Measurements from ENCODE around the gene ABRAXAS1.
A peak's percentile ranks its signal among the peaks of the same experiment; 100 is the strongest.

The ABRAXAS1 gene

DNA sequence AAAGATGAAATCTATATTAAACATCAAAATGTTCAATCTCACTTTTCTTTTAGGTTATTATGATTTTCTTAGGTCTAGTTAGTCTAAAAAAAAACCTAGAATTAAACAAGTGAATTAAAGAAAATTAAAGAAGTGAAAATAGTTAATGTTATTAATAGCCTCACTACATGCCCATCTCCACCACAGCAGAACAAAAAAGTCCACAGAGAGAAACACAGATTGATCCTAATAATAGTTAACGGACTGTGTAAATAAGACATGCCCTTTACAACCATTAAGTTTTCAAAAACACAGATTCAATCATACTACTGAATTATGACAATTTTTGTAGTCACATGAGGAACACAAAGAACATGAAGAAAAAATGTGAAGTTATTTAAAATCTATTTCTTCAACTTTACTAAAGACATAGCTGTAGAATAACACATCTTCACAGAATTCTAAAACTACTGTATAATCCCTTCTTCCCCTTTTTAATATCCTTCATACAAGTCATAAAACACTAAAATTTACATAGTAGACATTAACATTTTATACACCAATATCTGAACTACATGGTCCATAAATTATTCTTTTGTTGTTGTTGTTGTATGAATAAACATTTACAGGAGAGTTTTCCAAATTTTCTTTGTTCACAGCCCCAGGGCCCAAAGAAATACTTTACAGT, 44.6 kb downstream of the ABRAXAS1 start:
- peaks cover 2% of the 10 kb centered on the region for H3K36me3 ChIP-seq (ENCODE audit: control insufficient read depth, insufficient read depth, low read length)
- H3K27me3 ChIP-seq (replicated peaks; ENCODE audit: control insufficient read depth, insufficient read depth, low read length): no peaks in the 10 kb centered on the region
- DNase-seq (ENCODE audit: extremely low read depth, insufficient read length): peak; percentile 18
- TF ChIP-seq, protein P1, sequence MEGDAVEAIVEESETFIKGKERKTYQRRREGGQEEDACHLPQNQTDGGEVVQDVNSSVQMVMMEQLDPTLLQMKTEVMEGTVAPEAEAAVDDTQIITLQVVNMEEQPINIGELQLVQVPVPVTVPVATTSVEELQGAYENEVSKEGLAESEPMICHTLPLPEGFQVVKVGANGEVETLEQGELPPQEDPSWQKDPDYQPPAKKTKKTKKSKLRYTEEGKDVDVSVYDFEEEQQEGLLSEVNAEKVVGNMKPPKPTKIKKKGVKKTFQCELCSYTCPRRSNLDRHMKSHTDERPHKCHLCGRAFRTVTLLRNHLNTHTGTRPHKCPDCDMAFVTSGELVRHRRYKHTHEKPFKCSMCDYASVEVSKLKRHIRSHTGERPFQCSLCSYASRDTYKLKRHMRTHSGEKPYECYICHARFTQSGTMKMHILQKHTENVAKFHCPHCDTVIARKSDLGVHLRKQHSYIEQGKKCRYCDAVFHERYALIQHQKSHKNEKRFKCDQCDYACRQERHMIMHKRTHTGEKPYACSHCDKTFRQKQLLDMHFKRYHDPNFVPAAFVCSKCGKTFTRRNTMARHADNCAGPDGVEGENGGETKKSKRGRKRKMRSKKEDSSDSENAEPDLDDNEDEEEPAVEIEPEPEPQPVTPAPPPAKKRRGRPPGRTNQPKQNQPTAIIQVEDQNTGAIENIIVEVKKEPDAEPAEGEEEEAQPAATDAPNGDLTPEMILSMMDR (IDR thresholded peaks at IDR 0.05; ENCODE audit: insufficient read depth, low read length, poor library complexity, severe bottlenecking): no peak
- no peak overlapping the region for H3K4me3 ChIP-seq (replicated peaks; ENCODE audit: low read depth, low read length)

GRCh38 chr4:83438719-83439118, 46.2 kb downstream of the ABRAXAS1 start:
- no peak for DNase-seq (ENCODE audit: extremely low read depth, insufficient read length)
- Histone ChIP-seq H3K4me3 (replicated peaks; ENCODE audit: low read depth, low read length) (no peak overlapping the region), H3K36me3 (ENCODE audit: control insufficient read depth, insufficient read depth, low read length) (peaks cover 2% of the 10 kb centered on the region), H3K27me3 (replicated peaks; ENCODE audit: control insufficient read depth, insufficient read depth, low read length) (no peaks in the 10 kb centered on the region)
- TF ChIP-seq, protein P1 (IDR thresholded peaks at IDR 0.05; ENCODE audit: insufficient read depth, low read length, poor library complexity, severe bottlenecking): no peak

DNA sequence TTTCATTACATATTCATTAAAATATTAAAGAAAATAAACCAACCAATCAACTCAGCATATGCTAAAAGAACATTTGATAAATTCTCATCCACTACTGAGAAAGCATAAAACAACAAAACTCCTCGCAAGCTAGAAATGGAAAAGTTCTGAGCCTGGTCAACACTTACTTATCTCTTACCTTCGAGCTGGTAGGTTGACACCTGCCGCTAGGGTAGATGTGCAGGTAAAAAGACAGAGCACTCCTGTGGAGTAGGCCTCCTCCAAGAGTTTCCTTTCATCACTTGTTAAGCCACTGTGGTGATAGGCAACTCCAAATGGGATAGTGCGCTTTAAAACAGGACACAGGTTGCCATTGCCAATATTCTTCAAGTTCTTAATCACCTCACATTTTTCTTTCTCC, 48.2 kb downstream of the ABRAXAS1 start:
- Histone ChIP-seq H3K36me3 (ENCODE audit: control insufficient read depth, insufficient read depth, low read length) (peaks cover 2% of the 10 kb centered on the region), H3K4me3 (replicated peaks; ENCODE audit: low read depth, low read length) (no peak overlapping the region), H3K27me3 (replicated peaks; ENCODE audit: control insufficient read depth, insufficient read depth, low read length) (no peaks in the 10 kb centered on the region)
- TF ChIP-seq, protein P1 (IDR thresholded peaks at IDR 0.05; ENCODE audit: insufficient read depth, low read length, poor library complexity, severe bottlenecking): no peak
- DNase-seq (ENCODE audit: extremely low read depth, insufficient read length): no peak

GRCh38 chr4:83431200-83431599, 53.7 kb downstream of the ABRAXAS1 start:
- Histone ChIP-seq H3K36me3 (ENCODE audit: control insufficient read depth, insufficient read depth, low read length) (peaks cover 2% of the 10 kb centered on the region; the same call in 1 of the 2 replicates), H3K4me3 (replicated peaks; ENCODE audit: low read depth, low read length) (no peak overlapping the region), H3K27me3 (replicated peaks; ENCODE audit: control insufficient read depth, insufficient read depth, low read length) (no peaks in the 10 kb centered on the region)
- TF ChIP-seq, protein P1 (IDR thresholded peaks at IDR 0.05; ENCODE audit: insufficient read depth, low read length, poor library complexity, severe bottlenecking): no peak
- no peak for DNase-seq (ENCODE audit: extremely low read depth, insufficient read length)

- peaks cover 5% of the 10 kb centered on the region for H3K36me3 ChIP-seq (ENCODE audit: control insufficient read depth, insufficient read depth, low read length)
- no peaks in the 10 kb centered on the region for H3K27me3 ChIP-seq (replicated peaks; ENCODE audit: control insufficient read depth, insufficient read depth, low read length)
- TF ChIP-seq, protein P1 (IDR thresholded peaks at IDR 0.05; ENCODE audit: insufficient read depth, low read length, poor library complexity, severe bottlenecking): no peak
- no peak overlapping the region for H3K4me3 ChIP-seq (replicated peaks; ENCODE audit: low read depth, low read length)
- no peak for DNase-seq (ENCODE audit: extremely low read depth, insufficient read length)
Measured at GRCh38 chr4:83418211-83418610, 66.7 kb downstream of the ABRAXAS1 start.

- Histone ChIP-seq H3K4me3 (replicated peaks; ENCODE audit: low read depth, low read length) (no peak overlapping the region), H3K27me3 (replicated peaks; ENCODE audit: control insufficient read depth, insufficient read depth, low read length) (no peaks in the 10 kb centered on the region), H3K36me3 (ENCODE audit: control insufficient read depth, insufficient read depth, low read length) (peaks cover 5% of the 10 kb centered on the region)
- DNase-seq (ENCODE audit: extremely low read depth, insufficient read length): no peak
- TF ChIP-seq, protein P1 (IDR thresholded peaks at IDR 0.05; ENCODE audit: insufficient read depth, low read length, poor library complexity, severe bottlenecking): no peak
Measured at GRCh38 chr4:83417566-83417965, 67.3 kb downstream of the ABRAXAS1 start.
